Right cardiac atrium (tissue), 5 donors: ENCODE results near the gene TRIM5. TPM values are rescaled to one million over a fixed set of nuclear protein-coding genes. Genes with fewer than 3 reads are reported as not detected.
A peak's percentile ranks its signal among the peaks of the same experiment; 100 is the strongest.

ENCODE experiments used
- ATAC-seq, 2 donors: fragments of 200-7000 bp; cut with Tn5 transposase; one replicate each; pipeline versions ENCODE4 v1.8.0 to v1.9.1; 2020; ENCODE audit warnings: moderate library complexity in 2 of 2, mild to moderate bottlenecking in 1 of 2
- DNase-seq, 3 donors: peaks; one replicate each; pipeline ENCODE4 v3.0.0-alpha.2; 2020
- H3K27ac ChIP-seq: one replicate; pipeline ENCODE4 v1.5.1; 2013; ENCODE audit warnings: mild to moderate bottlenecking, low read length, control low read depth, moderate library complexity
- H3K27me3 ChIP-seq: one replicate; pipeline ENCODE4 v1.6.1; 2013; ENCODE audit not compliant: control insufficient read depth, insufficient read depth
- H3K4me1 ChIP-seq: one replicate; pipeline ENCODE4 v1.6.1; 2013; ENCODE audit warnings: low read length; ENCODE audit not compliant: control insufficient read depth, insufficient read depth
- H3K4me3 ChIP-seq: one replicate; pipeline ENCODE4 v1.5.1; 2013; ENCODE audit warnings: low read length, control low read depth
- H3K9me3 ChIP-seq: one replicate; pipeline ENCODE4 v1.6.1; 2013; ENCODE audit warnings: low read length; ENCODE audit not compliant: control insufficient read depth
- WGBS: extraction: QIAGEN DNeasy Blood & Tissue Kit; methylation state at CpG from one replicate; pipeline ENCODE4 v1.1.7; 2013; 5-methylcytosine and 5-hydroxymethylcytosine counted together
- intact Hi-C, 4 donors: fragments of 100-400 bp; cut with DNase I; formaldehyde crosslinking; loops; one replicate each; pipeline versions ENCODE4 v1.11.0 to v1.14.0; 2022 to 2023
- polyA plus RNA-seq: library from polyadenylated mRNA; stranded (reverse); fragments of 200-250 nt; gene quantifications from one replicate; pipeline ENCODE4 v1.2.3, GENCODE V29; 2013
- total RNA-seq, 4 donors: library from RNA; stranded (reverse); fragmentation: NEBNext Ultra II Directional; extraction: Animal tissue kit (Norgen Biotek cat#: 25700); gene quantifications; one replicate each; pipeline ENCODE4 v1.2.1, GENCODE V29; 2021
- donor health status: healthy with polysubstance abuse.
- donor health status: DM: no; HTN: yes; CAD: no.
- donor health status: DM: no; HTN: no; CAD: no.
- donor health status: DM: no; HTN: yes; CAD: no; lungs with severe emphysema.
- donor health status: DM: yes; HTN: yes; CAD: no.

Gene TRIM5
- total and polyA plus RNA-seq, 5 donors = 6.3 to 11.7 (median 8.9) TPM

DNA sequence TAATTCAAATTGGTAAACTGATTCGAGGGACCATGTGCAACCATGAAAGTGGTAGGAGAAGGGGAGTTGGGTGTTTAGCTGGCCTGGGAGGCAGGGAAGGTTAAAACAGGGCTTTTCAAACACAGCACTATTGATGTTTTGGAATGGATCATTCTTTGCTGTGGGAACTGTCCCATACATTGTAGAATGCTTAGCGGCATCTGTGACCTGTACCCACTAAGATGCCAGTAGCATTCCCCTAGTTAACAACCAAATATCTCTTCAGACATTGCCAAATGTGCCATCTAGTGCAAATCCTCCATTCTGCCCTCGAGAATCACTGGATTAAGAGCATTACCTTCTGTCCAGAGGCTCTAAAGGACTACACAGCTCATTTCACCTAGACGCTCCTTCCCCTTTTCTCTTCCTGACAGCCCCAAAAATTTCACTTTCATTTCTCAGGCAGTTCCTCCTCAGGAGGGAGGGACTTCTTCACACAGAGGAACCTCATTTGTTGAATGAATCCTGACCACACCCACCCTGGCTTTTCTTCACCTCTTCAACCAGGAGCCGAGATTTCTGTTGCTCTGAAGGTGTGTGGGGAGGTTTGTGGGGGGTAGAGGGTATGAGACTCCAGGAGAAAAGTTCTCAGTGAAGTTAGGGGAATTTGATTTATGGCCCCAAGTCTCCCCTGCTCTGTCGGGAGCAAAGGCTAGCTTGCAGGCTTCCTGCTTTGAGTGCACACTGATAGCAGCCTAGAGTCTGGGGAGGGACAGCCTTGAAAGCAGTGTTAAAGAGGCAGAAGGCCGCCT is 60.2 kb downstream of the TRIM5 start, which contains the start of gene TRIM34:
TSS of gene TRIM34 (plus strand) at position 513 of the 791 bp plus-strand sequence. CDS start 7,331 bp downstream, outside the sequence.
- DNase-seq = peak in 2 of 3 donors; percentile 33 to 57
- peak; percentile 95 for ATAC-seq
- peak within 1 kb of the TSS; percentile 50 for H3K27ac ChIP-seq
- 24% methylated on average over 7 of the region's 7 CpGs for WGBS
- peak within 1 kb of the TSS; percentile 94 for H3K4me3 ChIP-seq
- peaks cover 10% of the 10 kb centered on the region for H3K4me1 ChIP-seq
- no peaks in the 10 kb centered on the region for H3K27me3 ChIP-seq
- intact Hi-C loops = no loop called here
- no peaks in the 10 kb centered on the region for H3K9me3 ChIP-seq

- H3K27me3 ChIP-seq = no peaks in the 10 kb centered on the region
- ATAC-seq (no peak), DNase-seq (no peak)
- H3K27ac ChIP-seq = no peak overlapping the region
- intact Hi-C loops = no loop called here
- no peak overlapping the region for H3K4me3 ChIP-seq
- H3K9me3 ChIP-seq = no peaks in the 10 kb centered on the region
- WGBS = 98% methylated on average over 3 of the region's 3 CpGs
- H3K4me1 ChIP-seq = peaks cover 8% of the 10 kb centered on the region
These were observed 62.1 kb downstream of the TRIM5 start for GRCh38 chr11:5622802-5623201.

GRCh38 chr11:5621580-5621979 is 63.3 kb downstream of the TRIM5 start:
- ATAC-seq (no peak), DNase-seq (no peak)
- intact Hi-C loops = no loop called here
- peak overlapping the region; percentile 13 for H3K27ac ChIP-seq
- no peaks in the 10 kb centered on the region for H3K9me3 ChIP-seq
- H3K4me1 ChIP-seq = peaks cover 8% of the 10 kb centered on the region
- H3K4me3 ChIP-seq = no peak overlapping the region
- no peaks in the 10 kb centered on the region for H3K27me3 ChIP-seq

DNA sequence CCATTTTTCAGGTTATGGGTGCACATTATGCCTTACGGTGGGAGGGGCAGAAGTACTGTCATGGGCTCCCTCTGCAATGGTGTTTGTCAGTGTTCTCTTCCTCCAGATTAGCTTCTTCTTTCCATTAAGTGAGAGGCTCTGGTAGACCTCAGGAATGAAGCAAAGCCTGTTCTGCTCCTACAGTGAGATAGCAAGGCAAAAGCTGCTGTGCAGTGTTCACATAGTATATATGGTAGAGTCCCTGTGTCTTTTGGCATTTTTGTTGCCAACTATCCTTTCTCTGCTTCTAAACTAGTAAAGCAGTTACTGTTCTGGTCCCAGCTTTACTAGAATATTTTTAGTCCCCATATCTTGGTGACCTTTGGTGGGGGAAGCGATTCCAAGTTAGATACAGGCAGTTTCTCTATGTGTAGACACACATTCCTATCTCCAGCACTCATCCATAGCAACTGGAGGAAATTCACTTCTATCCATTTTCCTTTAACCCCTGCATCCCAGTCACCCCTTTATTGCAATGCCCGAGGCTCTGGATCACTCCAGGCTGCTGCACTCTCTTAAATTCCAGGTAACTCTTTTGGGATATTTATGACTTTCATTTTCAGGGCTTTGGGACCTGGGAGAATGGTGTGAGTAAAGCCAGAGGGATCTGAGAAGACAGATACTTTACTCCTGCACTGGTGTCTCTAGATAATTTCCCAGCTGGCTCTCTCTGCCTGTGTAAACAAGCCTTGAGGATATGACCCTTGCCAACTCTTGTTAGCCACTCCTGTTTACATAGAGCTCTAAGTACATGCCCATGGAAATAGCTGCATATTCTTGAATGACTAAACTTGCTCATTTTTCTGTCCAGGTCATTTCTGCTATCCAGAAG is 64.0 kb downstream of the TRIM5 start:
- Histone ChIP-seq H3K4me3 (no peak overlapping the region), H3K4me1 (peaks cover 8% of the 10 kb centered on the region), H3K27ac (no peak overlapping the region), H3K27me3 (no peaks in the 10 kb centered on the region), H3K9me3 (no peaks in the 10 kb centered on the region)
- DNase-seq = no peak
- 39% methylated on average over 3 of the region's 3 CpGs for WGBS
- ATAC-seq = peak; percentile 77 to 87
- intact Hi-C loops = no loop called here

- intact Hi-C loops = no loop called here
These were observed 66.1 kb downstream of the TRIM5 start for GRCh38 chr11:5618807-5619206.

More at GRCh38 chr11:5618807-5619206, 66.1 kb downstream of the TRIM5 start:
- Histone ChIP-seq H3K27me3 (no peaks in the 10 kb centered on the region), H3K27ac (no peak overlapping the region), H3K9me3 (no peaks in the 10 kb centered on the region), H3K4me1 (peaks cover 8% of the 10 kb centered on the region), H3K4me3 (no peak overlapping the region)
- ATAC-seq (no peak), DNase-seq (no peak)
- WGBS = 74% methylated on average over 3 of the region's 3 CpGs

Other genes with a start within 250 kb of the TRIM5 start
- gene OR51I1, start 243.6 kb downstream of the TRIM5 start, total RNA-seq = not detected
- not detected for gene OR51I1, start 243.6 kb downstream of the TRIM5 start, polyA plus RNA-seq
- not detected for gene OR51I2, start 235.8 kb downstream of the TRIM5 start, total RNA-seq
- gene OR51I2, start 235.8 kb downstream of the TRIM5 start, polyA plus RNA-seq = not detected
- not detected for gene OR52D1, start 196.4 kb downstream of the TRIM5 start, total RNA-seq
- gene OR52D1, start 196.4 kb downstream of the TRIM5 start, polyA plus RNA-seq = not detected
- gene UBQLN3, start 175.1 kb downstream of the TRIM5 start, total RNA-seq = under 1 TPM in 2 of 4 donors, not detected in 2; 0.14 to 0.29 TPM
- gene UBQLN3, start 175.1 kb downstream of the TRIM5 start, polyA plus RNA-seq = 0.05 TPM
- under 1 TPM in 3 of 4 donors, not detected in 1; 0.20 to 0.28 (median 0.21) TPM for gene UBQLNL, start 168.4 kb downstream of the TRIM5 start, total RNA-seq
- gene UBQLNL, start 168.4 kb downstream of the TRIM5 start, polyA plus RNA-seq = 0.18 TPM
- gene OR52H1, start 136.5 kb downstream of the TRIM5 start, total RNA-seq = not detected
- not detected for gene OR52H1, start 136.5 kb downstream of the TRIM5 start, polyA plus RNA-seq
- gene OR52B6, start 104.2 kb downstream of the TRIM5 start, total RNA-seq = not detected
- gene OR52B6, start 104.2 kb downstream of the TRIM5 start, polyA plus RNA-seq = not detected
- 1 to 10 TPM in 3 of 4 donors, under 1 TPM in 1; 0.81 to 2.4 (median 2.0) TPM for gene TRIM6, start 88.4 kb downstream of the TRIM5 start, total RNA-seq
- 1.1 TPM for gene TRIM6, start 88.4 kb downstream of the TRIM5 start, polyA plus RNA-seq
- 1 to 10 TPM; 2.5 to 3.5 (median 2.9) TPM for gene TRIM34, start 60.1 kb downstream of the TRIM5 start, total RNA-seq
- gene TRIM34, start 60.1 kb downstream of the TRIM5 start, polyA plus RNA-seq = 1.8 TPM
- gene TRIM22, start 4.7 kb upstream of the TRIM5 start, total RNA-seq = 10 to 100 TPM; 23.1 to 24.2 (median 24.1) TPM
- 14.4 TPM for gene TRIM22, start 4.7 kb upstream of the TRIM5 start, polyA plus RNA-seq
- gene OR56B1, start 51.4 kb upstream of the TRIM5 start, total RNA-seq = not detected
- gene OR56B1, start 51.4 kb upstream of the TRIM5 start, polyA plus RNA-seq = not detected
- gene OR52N4, start 69.2 kb upstream of the TRIM5 start, total RNA-seq = not detected
- not detected for gene OR52N4, start 69.2 kb upstream of the TRIM5 start, polyA plus RNA-seq
- not detected for gene OR52N5, start 98.3 kb upstream of the TRIM5 start, total RNA-seq
- not detected for gene OR52N5, start 98.3 kb upstream of the TRIM5 start, polyA plus RNA-seq
- gene OR52N1, start 106.2 kb upstream of the TRIM5 start, total RNA-seq = not detected
- not detected for gene OR52N1, start 106.2 kb upstream of the TRIM5 start, polyA plus RNA-seq
- gene OR52N2, start 123.8 kb upstream of the TRIM5 start, total RNA-seq = not detected
- not detected for gene OR52N2, start 123.8 kb upstream of the TRIM5 start, polyA plus RNA-seq
- not detected for gene OR52E6, start 156.8 kb upstream of the TRIM5 start, total RNA-seq
- gene OR52E6, start 156.8 kb upstream of the TRIM5 start, polyA plus RNA-seq = not detected
- gene OR52E8, start 172.6 kb upstream of the TRIM5 start, total RNA-seq = not detected
- gene OR52E8, start 172.6 kb upstream of the TRIM5 start, polyA plus RNA-seq = not detected
- gene OR52E4, start 195.6 kb upstream of the TRIM5 start, total RNA-seq = not detected
- gene OR52E4, start 195.6 kb upstream of the TRIM5 start, polyA plus RNA-seq = not detected
- not detected for gene OR52E5, start 208.1 kb upstream of the TRIM5 start, total RNA-seq
- not detected for gene OR52E5, start 208.1 kb upstream of the TRIM5 start, polyA plus RNA-seq